Measurements from ENCODE around the gene RNF5. TPM values are rescaled to one million over a fixed set of nuclear protein-coding genes. Genes with fewer than 3 reads are reported as not detected.

Gene RNF5
- total RNA-seq, 4 donors from 2014 or later: 54.6 to 98.3 (median 78.1) TPM

GRCh38 chr6:32168350-32168749, 9.9 kb upstream of the RNF5 start:
- H3K27ac ChIP-seq: no peak overlapping the region
- no peaks in the 10 kb centered on the region for H3K9me3 ChIP-seq
- intact Hi-C loops (cut with DNase I; ENCODE audit: low total_unique reads) (no loop called here), in situ Hi-C loops (cut with MboI; ENCODE audit: low sequenced_read_pairs in 4 of 4) (no loop called here)
- no peaks in the 10 kb centered on the region for H3K4me1 ChIP-seq
- DNase-seq (no peak), ATAC-seq (no peak)
- H3K4me3 ChIP-seq: no peak overlapping the region
- TF ChIP-seq, protein P1, sequence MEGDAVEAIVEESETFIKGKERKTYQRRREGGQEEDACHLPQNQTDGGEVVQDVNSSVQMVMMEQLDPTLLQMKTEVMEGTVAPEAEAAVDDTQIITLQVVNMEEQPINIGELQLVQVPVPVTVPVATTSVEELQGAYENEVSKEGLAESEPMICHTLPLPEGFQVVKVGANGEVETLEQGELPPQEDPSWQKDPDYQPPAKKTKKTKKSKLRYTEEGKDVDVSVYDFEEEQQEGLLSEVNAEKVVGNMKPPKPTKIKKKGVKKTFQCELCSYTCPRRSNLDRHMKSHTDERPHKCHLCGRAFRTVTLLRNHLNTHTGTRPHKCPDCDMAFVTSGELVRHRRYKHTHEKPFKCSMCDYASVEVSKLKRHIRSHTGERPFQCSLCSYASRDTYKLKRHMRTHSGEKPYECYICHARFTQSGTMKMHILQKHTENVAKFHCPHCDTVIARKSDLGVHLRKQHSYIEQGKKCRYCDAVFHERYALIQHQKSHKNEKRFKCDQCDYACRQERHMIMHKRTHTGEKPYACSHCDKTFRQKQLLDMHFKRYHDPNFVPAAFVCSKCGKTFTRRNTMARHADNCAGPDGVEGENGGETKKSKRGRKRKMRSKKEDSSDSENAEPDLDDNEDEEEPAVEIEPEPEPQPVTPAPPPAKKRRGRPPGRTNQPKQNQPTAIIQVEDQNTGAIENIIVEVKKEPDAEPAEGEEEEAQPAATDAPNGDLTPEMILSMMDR (IDR thresholded peaks at IDR 0.05 in 4 of 5, conservative IDR thresholded peaks at IDR 0.05 in 1 of 5): no peak
- TF ChIP-seq POLR2A (IDR thresholded peaks at IDR 0.05): no peak
- no peaks in the 10 kb centered on the region for H3K27me3 ChIP-seq
- H3K36me3 ChIP-seq: peaks cover 0 to 42% of the 10 kb centered on the region in 2 donors

DNA sequence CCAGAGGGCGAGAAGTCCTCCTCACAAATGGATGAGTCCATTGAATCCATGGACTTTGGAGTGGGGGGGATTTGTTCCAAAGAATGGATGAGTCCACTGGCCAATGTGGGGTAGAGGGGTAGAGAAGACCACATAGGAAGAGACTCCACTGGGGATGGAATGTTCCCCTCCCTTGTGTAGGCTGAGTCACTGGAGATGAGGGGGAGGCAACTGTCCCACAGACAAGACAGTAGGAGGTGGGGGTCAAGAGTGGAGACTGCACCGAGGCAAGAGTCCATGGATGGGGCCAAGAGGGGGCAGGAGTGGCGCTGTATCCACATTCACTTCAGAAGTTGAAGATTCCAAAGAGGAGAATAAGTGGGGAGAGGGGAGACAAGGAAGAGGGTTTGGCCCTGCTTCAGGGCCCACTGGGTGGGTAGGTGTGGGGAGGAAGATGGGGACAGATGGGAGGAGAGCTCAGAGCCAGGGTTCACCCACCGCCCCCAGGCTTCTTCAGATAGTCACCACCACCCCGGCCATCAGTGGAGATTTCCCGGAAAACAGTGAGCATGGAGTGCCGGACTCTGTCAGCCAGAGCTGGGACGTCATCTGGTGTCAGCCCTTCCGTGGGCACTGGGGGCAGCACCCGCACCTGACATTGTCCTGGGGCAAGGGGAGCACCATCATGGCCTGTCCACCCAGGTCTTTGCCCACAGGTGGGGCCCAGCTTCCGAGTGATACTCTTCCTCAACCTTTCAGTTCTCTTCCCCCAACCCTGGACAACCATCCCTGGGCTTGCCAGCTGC, 9.2 kb upstream of the RNF5 start:
- in situ Hi-C loops (cut with MboI; ENCODE audit: low sequenced_read_pairs in 4 of 4): no loop called here
- DNase-seq (no peak), ATAC-seq (no peak)
- intact Hi-C loops (cut with DNase I; ENCODE audit: low total_unique reads): no loop called here
- Histone ChIP-seq H3K36me3 (peaks cover 0 to 42% of the 10 kb centered on the region in 2 donors), H3K4me3 (no peak overlapping the region), H3K27me3 (no peaks in the 10 kb centered on the region), H3K9me3 (no peaks in the 10 kb centered on the region), H3K4me1 (no peaks in the 10 kb centered on the region), H3K27ac (no peak overlapping the region)
- TF ChIP-seq, protein P1 (IDR thresholded peaks at IDR 0.05 in 4 of 5, conservative IDR thresholded peaks at IDR 0.05 in 1 of 5): no peak
- no peak for TF ChIP-seq POLR2A (IDR thresholded peaks at IDR 0.05)

GRCh38 chr6:32170294-32170693, 7.9 kb upstream of the RNF5 start:
- Histone ChIP-seq H3K4me1 (peaks cover 8 to 9% of the 10 kb centered on the region in 2 donors), H3K27ac (no peak overlapping the region), H3K4me3 (no peak overlapping the region), H3K9me3 (no peaks in the 10 kb centered on the region), H3K27me3 (no peaks in the 10 kb centered on the region), H3K36me3 (peaks cover 0 to 42% of the 10 kb centered on the region in 2 donors)
- in situ Hi-C loops (cut with MboI; ENCODE audit: low sequenced_read_pairs in 4 of 4): no loop called here
- no peak for ATAC-seq
- no peak for DNase-seq
- intact Hi-C loops (cut with DNase I; ENCODE audit: low total_unique reads): loop anchor here (10.0 kb wide), 3 partner anchors 195 to 1145 kb away; partner anchors contain the start of genes B3GALT4, DXO, RPS18 and TAPBP
- TF ChIP-seq POLR2A (IDR thresholded peaks at IDR 0.05): no peak
- TF ChIP-seq, protein P1 (IDR thresholded peaks at IDR 0.05 in 4 of 5, conservative IDR thresholded peaks at IDR 0.05 in 1 of 5): no peak

- H3K36me3 ChIP-seq: peaks cover 0 to 41% of the 10 kb centered on the region in 2 donors
- no peaks in the 10 kb centered on the region for H3K27me3 ChIP-seq
- peaks cover 10 to 14% of the 10 kb centered on the region in 2 donors for H3K4me1 ChIP-seq
- H3K27ac ChIP-seq: no peak overlapping the region
- in situ Hi-C loops (cut with MboI; ENCODE audit: low sequenced_read_pairs in 4 of 4) (no loop called here), intact Hi-C loops (cut with DNase I; ENCODE audit: low total_unique reads) (loop anchor here (10.0 kb wide), 3 partner anchors 196 to 1144 kb away; partner anchors contain the start of genes B3GALT4, DXO, RPS18 and TAPBP)
- H3K4me3 ChIP-seq: no peak overlapping the region
- ATAC-seq: no peak
- DNase-seq: no peak
- TF ChIP-seq POLR2A (IDR thresholded peaks at IDR 0.05): no peak
- TF ChIP-seq, protein P1 (IDR thresholded peaks at IDR 0.05 in 4 of 5, conservative IDR thresholded peaks at IDR 0.05 in 1 of 5): no peak
- H3K9me3 ChIP-seq: no peaks in the 10 kb centered on the region
Measured at GRCh38 chr6:32171234-32171633, 7.0 kb upstream of the RNF5 start.

Data from gastrocnemius medialis (tissue), 4 donors.